ENCODE results near the gene PARP16.

DNA sequence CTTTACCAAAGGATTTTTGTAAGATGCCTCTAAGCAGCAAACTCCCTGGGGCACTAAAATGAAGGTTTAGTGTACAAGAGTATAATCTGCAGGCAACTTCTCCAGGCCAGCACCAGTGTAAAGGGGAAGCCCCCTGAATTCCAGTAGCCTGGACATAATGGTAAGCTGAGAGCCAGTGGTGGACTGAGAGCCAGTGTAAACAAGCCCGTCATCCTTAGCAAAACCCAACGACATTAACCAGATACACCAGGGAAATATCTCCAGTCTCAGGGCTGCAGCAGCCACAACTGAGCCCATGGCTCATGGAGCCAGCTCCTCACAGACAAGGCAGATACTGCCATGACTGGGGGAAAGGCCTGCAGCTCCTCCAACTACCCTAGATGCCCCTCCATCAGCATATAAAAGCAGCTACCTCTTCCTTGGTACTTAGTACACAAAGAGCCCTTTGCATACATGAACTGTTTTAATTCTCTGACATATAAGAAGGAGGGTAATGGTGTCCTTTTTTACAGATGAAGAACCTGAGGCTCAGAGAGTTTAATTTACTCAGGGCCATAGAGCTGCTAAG, 21.7 kb downstream of the PARP16 start:
- TF ChIP-seq POLR2A (IDR thresholded peaks at IDR 0.05; ENCODE audit: low read depth, low read length) (no peak), TAF1 (IDR thresholded peaks at IDR 0.05; ENCODE audit: borderline replicate concordance, low read depth, low read length) (no peak), POLR2AphosphoS5 (IDR thresholded peaks at IDR 0.05; ENCODE audit: low read depth, low read length) (no peak)
